HCT116 (cell line): ENCODE data around the gene TAT. TPM values are rescaled to one million over a fixed set of nuclear protein-coding genes. Genes with fewer than 3 reads are reported as not detected.

Experiments used
- ATAC-seq: fragments of 200-7000 bp; cut with Tn5 transposase; 2 replicates; pipeline ENCODE4 v1.9.1; 2020; ENCODE audit warnings: mild to moderate bottlenecking, moderate library complexity
- BruUV-seq: library from RNA; stranded (reverse); fragments of 400-500 nt; replicated peaks from 2 replicates; lab custom pipeline; 2021; lab: Mats Ljungman, UMichigan
- CTCF ChIA-PET: fragments of 300-600 bp; sonication (Branson Sonifier 250); formaldehyde crosslinking; loops from one replicate; lab custom pipeline; 2021; ENCODE audit warnings: antibody characterized with exemption; lab: Charles Lee
- POLR2A ChIA-PET: fragments of 300-600, 350-600 bp; sonication (Branson Sonifier 250); formaldehyde crosslinking; loops from one replicate; lab custom pipeline; 2021; ENCODE audit warnings: antibody characterized with exemption; lab: Charles Lee
- RAD21 ChIA-PET, 2 experiments: fragments of 300-600 bp; sonication (Branson Sonifier 250); formaldehyde crosslinking; loops; one replicate each; lab custom pipeline; 2023; ENCODE audit warnings: low total read pairs in 2 of 2; ENCODE audit not compliant: uncharacterized antibody in 2 of 2, unreplicated experiment in 2 of 2, low non-redundant PET in 1 of 2; lab: Charles Lee
- DNase-seq: peaks from one replicate; pipeline ENCODE4 v3.0.0-alpha.2; 2010; ENCODE audit warnings: low read depth, low spot score
- H2AFZ ChIP-seq: fragments of 200-600 bp; shearing (Covaris generic), sonication (generic); 2 replicates; pipeline ENCODE4 v1.6.1; 2017; ENCODE audit warnings: low read depth, mixed run types, mixed read lengths, antibody characterized with exemption, low read length; ENCODE audit not compliant: poor library complexity, severe bottlenecking
- H3K27ac ChIP-seq: 2 replicates; pipeline ENCODE4 v1.5.1; 2012; ENCODE audit warnings: low read depth, low read length
- H3K27me3 ChIP-seq: fragments of 200-600 bp; sonication (generic); 2 replicates; pipeline ENCODE4 v1.6.1; 2016; ENCODE audit warnings: mixed run types, low read length, mixed read lengths; ENCODE audit not compliant: insufficient read depth
- H3K36me3 ChIP-seq, 2 experiments: fragments of 200-500 bp in 1 of 2; fragments of 200-600 bp in 1 of 2; sonication (Bioruptor generic) in 1 of 2; sonication (generic) in 1 of 2; 2 replicates each; pipeline versions ENCODE4 v1.5.1 to v1.6.1; 2014 to 2016; ENCODE audit warnings: low read length in 2 of 2, inconsistent platforms in 1 of 2, mixed read lengths in 1 of 2, mixed run types in 1 of 2; ENCODE audit not compliant: insufficient read depth in 2 of 2, control insufficient read depth in 1 of 2
- H3K4me1 ChIP-seq, 2 experiments: fragments of 200-600 bp in 1 of 2; sonication (generic) in 1 of 2; 2 replicates each; pipeline versions ENCODE4 v1.5.1 to v1.6.1; 2012 to 2017; ENCODE audit warnings: low read length in 2 of 2, inconsistent platforms in 1 of 2, mild to moderate bottlenecking in 1 of 2, mixed read lengths in 1 of 2, mixed run types in 1 of 2, moderate library complexity in 1 of 2; ENCODE audit not compliant: insufficient read depth in 2 of 2, control insufficient read depth in 1 of 2
- H3K4me2 ChIP-seq: fragments of 200-600 bp; sonication (generic); 2 replicates; pipeline ENCODE4 v1.6.1; 2017; ENCODE audit warnings: mixed run types, low read length, mixed read lengths
- H3K4me3 ChIP-seq, 2 experiments: fragments of 200-600 bp in 1 of 2; sonication (generic) in 1 of 2; replicated peaks in 1 of 2; 2 replicates each; pipeline ENCODE4 v1.5.1; 2011 to 2016; ENCODE audit warnings: low read length in 2 of 2, control low read depth in 1 of 2, low read depth in 1 of 2, mild to moderate bottlenecking in 1 of 2, mixed read lengths in 1 of 2, mixed run types in 1 of 2
- H3K79me2 ChIP-seq: fragments of 200-600 bp; sonication (generic); 2 replicates; pipeline ENCODE4 v1.6.1; 2017; ENCODE audit warnings: mild to moderate bottlenecking, mixed run types, low read length, moderate library complexity, mixed read lengths; ENCODE audit not compliant: insufficient read depth
- H3K9ac ChIP-seq: fragments of 200-600 bp; sonication (generic); 2 replicates; pipeline ENCODE4 v1.6.1; 2016; ENCODE audit warnings: low read length, mixed read lengths
- H3K9me2 ChIP-seq: fragments of 200-600 bp; sonication (generic), shearing (Covaris generic); 2 replicates; pipeline ENCODE4 v1.6.1; 2017; ENCODE audit warnings: mixed run types, mild to moderate bottlenecking, moderate library complexity; ENCODE audit not compliant: insufficient read depth
- H3K9me3 ChIP-seq, 2 experiments: fragments of 200-500 bp in 1 of 2; fragments of 200-600 bp in 1 of 2; sonication (Bioruptor generic) in 1 of 2; sonication (generic) in 1 of 2; 2 replicates each; pipeline ENCODE4 v1.6.1; 2014 to 2017; ENCODE audit warnings: low read length in 2 of 2, mixed read lengths in 2 of 2, inconsistent platforms in 1 of 2, low read depth in 1 of 2, mild to moderate bottlenecking in 1 of 2, mixed run types in 1 of 2, moderate library complexity in 1 of 2; ENCODE audit not compliant: control insufficient read depth in 1 of 2, insufficient read depth in 1 of 2
- H4K20me1 ChIP-seq: fragments of 200-600 bp; sonication (generic), shearing (Covaris generic); 2 replicates; pipeline ENCODE4 v1.6.1; 2017; ENCODE audit warnings: mixed run types, mild to moderate bottlenecking, moderate library complexity; ENCODE audit not compliant: insufficient read depth
- CBX3 ChIP-seq: IDR thresholded peaks from 2 replicates; pipeline ENCODE4 v1.6.1; 2012; ENCODE audit warnings: low read depth
- CEBPB ChIP-seq: IDR thresholded peaks from 2 replicates; pipeline ENCODE4 v1.6.1; 2012; ENCODE audit warnings: low read depth
- ELF1 ChIP-seq: IDR thresholded peaks from 2 replicates; pipeline ENCODE4 v1.6.1; 2012; ENCODE audit warnings: low read depth, borderline replicate concordance
- EZH2phosphoT487 ChIP-seq: fragments of 200-600 bp; IDR thresholded peaks from 2 replicates; pipeline ENCODE4 v1.6.1; 2018; ENCODE audit warnings: antibody characterized with exemption, borderline replicate concordance
- FOSL1 ChIP-seq: IDR thresholded peaks from 2 replicates; pipeline ENCODE4 v1.6.1; 2012; ENCODE audit warnings: low read depth
- MAX ChIP-seq: IDR thresholded peaks from 2 replicates; pipeline ENCODE4 v1.6.1; 2012
- POLR2A ChIP-seq: IDR thresholded peaks from 2 replicates; pipeline ENCODE4 v1.7.0; 2011; ENCODE audit warnings: borderline replicate concordance; ENCODE audit not compliant: insufficient read depth, insufficient read length; ENCODE audit errors: extremely low read depth
- POLR2AphosphoS5 ChIP-seq: IDR thresholded peaks from 2 replicates; pipeline ENCODE4 v1.6.1; 2011; ENCODE audit warnings: mild to moderate bottlenecking, low read depth, low read length, moderate library complexity
- RAD21 ChIP-seq: IDR thresholded peaks from 2 replicates; pipeline ENCODE4 v1.6.1; 2012; ENCODE audit warnings: low read depth, mild to moderate bottlenecking
- SRF ChIP-seq: IDR thresholded peaks from 2 replicates; pipeline ENCODE4 v1.6.1; 2012; ENCODE audit warnings: low read depth
- YY1 ChIP-seq: IDR thresholded peaks from 2 replicates; pipeline ENCODE4 v1.6.1; 2011; ENCODE audit warnings: low read length, low read depth, moderate library complexity, mild to moderate bottlenecking; ENCODE audit not compliant: insufficient replicate concordance; ENCODE audit errors: extremely low read depth
- ZBTB33 ChIP-seq: IDR thresholded peaks from 2 replicates; pipeline ENCODE4 v1.6.1; 2011; ENCODE audit warnings: mild to moderate bottlenecking, low read length, moderate library complexity; ENCODE audit not compliant: insufficient replicate concordance; ENCODE audit errors: extremely low read depth
- ZNF274 ChIP-seq: fragments of 200-500 bp; sonication (Bioruptor generic); IDR thresholded peaks from 2 replicates; pipeline ENCODE4 v1.6.1; 2014; ENCODE audit warnings: mild to moderate bottlenecking, low read depth, low read length, inconsistent platforms
- intact Hi-C: fragments of 100-400 bp; cut with micrococcal nuclease; formaldehyde crosslinking; loops from 2 replicates; pipeline ENCODE4 v1.10.0; 2022
- total RNA-seq: library from RNA; stranded (reverse); gene quantifications from one replicate; pipeline ENCODE4 v1.2.1, GENCODE V29; 2021; ENCODE audit not compliant: unreplicated experiment
- TF ChIP-seq, protein P1 (sequence below): IDR thresholded peaks from 2 replicates; pipeline ENCODE4 v1.6.1; 2012; ENCODE audit warnings: low read depth

The TAT gene
- total RNA-seq, 1 experiment from 2014 or later: 0.91 TPM

DNA sequence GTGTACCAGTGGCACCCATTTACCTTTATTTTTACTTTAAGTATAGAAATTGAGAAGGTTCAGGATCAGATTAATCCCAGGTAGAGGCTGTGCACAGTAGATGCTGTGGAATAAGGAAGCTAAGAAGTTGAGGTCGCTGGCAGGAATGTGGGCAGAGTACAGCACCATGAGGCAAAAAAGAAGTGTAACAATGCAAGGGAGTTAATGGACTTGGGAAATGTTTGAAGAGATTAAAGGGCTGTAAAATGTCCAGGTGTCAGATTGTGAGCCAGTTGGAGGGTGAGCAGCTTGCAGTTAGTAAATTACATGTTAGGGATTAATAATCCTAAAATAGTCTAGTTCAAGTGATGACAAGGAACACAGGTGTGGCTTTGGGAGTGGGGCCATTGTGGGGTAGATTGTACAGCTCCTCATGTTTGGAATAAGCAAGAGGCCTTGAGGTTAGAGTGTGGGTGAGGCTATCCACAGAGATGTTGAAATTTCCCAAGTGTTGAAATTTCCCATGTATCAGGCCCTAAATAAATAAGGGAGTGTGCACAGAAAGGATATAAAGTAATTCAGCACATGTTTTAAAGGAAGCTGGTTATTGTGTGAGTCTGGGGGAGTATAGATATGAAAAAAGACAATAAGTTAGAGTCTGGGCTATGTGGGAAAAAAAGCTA lies 21.5 kb downstream of the TAT start (continued):
- no peak for TF ChIP-seq POLR2AphosphoS5
- TF ChIP-seq YY1: no peak
- no peak for TF ChIP-seq ZBTB33
- no peak for TF ChIP-seq CEBPB
- TF ChIP-seq, all 23 proteins: peak for 0

- RAD21 ChIA-PET: no interaction called here
- DNase-seq (peak; percentile 6), ATAC-seq (peak; percentile 72)
- H3K36me3 ChIP-seq: no peaks in the 10 kb centered on the region
- H3K9me3 ChIP-seq: no peaks in the 10 kb centered on the region
- BruUV-seq: no TSS peak
- POLR2A ChIA-PET: no interaction called here
- H3K27ac ChIP-seq: no peak overlapping the region
- H3K9ac ChIP-seq: no peak overlapping the region
- H3K4me3 ChIP-seq: no peak overlapping the region
- intact Hi-C loops: no loop called here
- H3K9me2 ChIP-seq: no peaks in the 10 kb centered on the region
- CTCF ChIA-PET: interaction anchor here (0.9 to 1.5 kb wide), 3 partner anchors 10 to 58 kb away, joined by 3 to 4 read pairs (median 3); no protein-coding TSS in a partner anchor
- H3K79me2 ChIP-seq: no peaks in the 10 kb centered on the region
- no peaks in the 10 kb centered on the region for H4K20me1 ChIP-seq
- H2AFZ ChIP-seq: no peak overlapping the region
- no peaks in the 10 kb centered on the region; the same call in 1 of the 2 replicates for H3K27me3 ChIP-seq
- no peaks in the 10 kb centered on the region for H3K4me1 ChIP-seq
- H3K4me2 ChIP-seq: no peak overlapping the region
- TF ChIP-seq ELF1 (no peak), ZBTB33 (no peak), ZNF274 (no peak), POLR2A (no peak), RAD21 (peak; percentile 51), SRF (no peak), FOSL1 (no peak), MAX (no peak), CBX3 (no peak), EZH2phosphoT487 (no peak)
- TF ChIP-seq, protein P1, sequence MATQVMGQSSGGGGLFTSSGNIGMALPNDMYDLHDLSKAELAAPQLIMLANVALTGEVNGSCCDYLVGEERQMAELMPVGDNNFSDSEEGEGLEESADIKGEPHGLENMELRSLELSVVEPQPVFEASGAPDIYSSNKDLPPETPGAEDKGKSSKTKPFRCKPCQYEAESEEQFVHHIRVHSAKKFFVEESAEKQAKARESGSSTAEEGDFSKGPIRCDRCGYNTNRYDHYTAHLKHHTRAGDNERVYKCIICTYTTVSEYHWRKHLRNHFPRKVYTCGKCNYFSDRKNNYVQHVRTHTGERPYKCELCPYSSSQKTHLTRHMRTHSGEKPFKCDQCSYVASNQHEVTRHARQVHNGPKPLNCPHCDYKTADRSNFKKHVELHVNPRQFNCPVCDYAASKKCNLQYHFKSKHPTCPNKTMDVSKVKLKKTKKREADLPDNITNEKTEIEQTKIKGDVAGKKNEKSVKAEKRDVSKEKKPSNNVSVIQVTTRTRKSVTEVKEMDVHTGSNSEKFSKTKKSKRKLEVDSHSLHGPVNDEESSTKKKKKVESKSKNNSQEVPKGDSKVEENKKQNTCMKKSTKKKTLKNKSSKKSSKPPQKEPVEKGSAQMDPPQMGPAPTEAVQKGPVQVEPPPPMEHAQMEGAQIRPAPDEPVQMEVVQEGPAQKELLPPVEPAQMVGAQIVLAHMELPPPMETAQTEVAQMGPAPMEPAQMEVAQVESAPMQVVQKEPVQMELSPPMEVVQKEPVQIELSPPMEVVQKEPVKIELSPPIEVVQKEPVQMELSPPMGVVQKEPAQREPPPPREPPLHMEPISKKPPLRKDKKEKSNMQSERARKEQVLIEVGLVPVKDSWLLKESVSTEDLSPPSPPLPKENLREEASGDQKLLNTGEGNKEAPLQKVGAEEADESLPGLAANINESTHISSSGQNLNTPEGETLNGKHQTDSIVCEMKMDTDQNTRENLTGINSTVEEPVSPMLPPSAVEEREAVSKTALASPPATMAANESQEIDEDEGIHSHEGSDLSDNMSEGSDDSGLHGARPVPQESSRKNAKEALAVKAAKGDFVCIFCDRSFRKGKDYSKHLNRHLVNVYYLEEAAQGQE: no peak
These were observed 24.0 kb downstream of the TAT start for GRCh38 chr16:71552698-71553503.
